Measurements from ENCODE around the gene DIABLO.
A peak's percentile ranks its signal among the peaks of the same experiment; 100 is the strongest.

The DIABLO gene

GRCh38 chr12:122235741-122236140 is 9.9 kb upstream of the DIABLO start:
- DNase-seq (ENCODE audit: low read depth in 1 of 2, low spot score in 1 of 2) = peak; percentile 61 to 92
- TF ChIP-seq GABPA (IDR thresholded peaks at IDR 0.05; ENCODE audit: low read depth) (no peak), REST (IDR thresholded peaks at IDR 0.05; ENCODE audit: insufficient replicate concordance, low read depth) (no peak), SPI1 (IDR thresholded peaks at IDR 0.05; ENCODE audit: borderline replicate concordance, low read depth) (peak; percentile 75; the same call in 1 of the 2 replicates), POLR2AphosphoS5 (IDR thresholded peaks at IDR 0.05; ENCODE audit: low read depth) (peak; percentile 71)
- TF ChIP-seq, protein P1, sequence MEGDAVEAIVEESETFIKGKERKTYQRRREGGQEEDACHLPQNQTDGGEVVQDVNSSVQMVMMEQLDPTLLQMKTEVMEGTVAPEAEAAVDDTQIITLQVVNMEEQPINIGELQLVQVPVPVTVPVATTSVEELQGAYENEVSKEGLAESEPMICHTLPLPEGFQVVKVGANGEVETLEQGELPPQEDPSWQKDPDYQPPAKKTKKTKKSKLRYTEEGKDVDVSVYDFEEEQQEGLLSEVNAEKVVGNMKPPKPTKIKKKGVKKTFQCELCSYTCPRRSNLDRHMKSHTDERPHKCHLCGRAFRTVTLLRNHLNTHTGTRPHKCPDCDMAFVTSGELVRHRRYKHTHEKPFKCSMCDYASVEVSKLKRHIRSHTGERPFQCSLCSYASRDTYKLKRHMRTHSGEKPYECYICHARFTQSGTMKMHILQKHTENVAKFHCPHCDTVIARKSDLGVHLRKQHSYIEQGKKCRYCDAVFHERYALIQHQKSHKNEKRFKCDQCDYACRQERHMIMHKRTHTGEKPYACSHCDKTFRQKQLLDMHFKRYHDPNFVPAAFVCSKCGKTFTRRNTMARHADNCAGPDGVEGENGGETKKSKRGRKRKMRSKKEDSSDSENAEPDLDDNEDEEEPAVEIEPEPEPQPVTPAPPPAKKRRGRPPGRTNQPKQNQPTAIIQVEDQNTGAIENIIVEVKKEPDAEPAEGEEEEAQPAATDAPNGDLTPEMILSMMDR (IDR thresholded peaks at IDR 0.05; ENCODE audit: insufficient read depth, low read length) = no peak
- Histone ChIP-seq H3K4me3 (replicated peaks; ENCODE audit: insufficient read depth, low read length) (no peak overlapping the region), H3K27ac (replicated peaks) (peak overlapping the region; percentile 63), H3K27me3 (ENCODE audit: insufficient read depth, poor library complexity, severe bottlenecking) (no peaks in the 10 kb centered on the region)

- no peak for DNase-seq (ENCODE audit: low read depth in 1 of 2, low spot score in 1 of 2)
- TF ChIP-seq SPI1 (IDR thresholded peaks at IDR 0.05; ENCODE audit: borderline replicate concordance, low read depth) (no peak), GABPA (IDR thresholded peaks at IDR 0.05; ENCODE audit: low read depth) (no peak), POLR2AphosphoS5 (IDR thresholded peaks at IDR 0.05; ENCODE audit: low read depth) (no peak), REST (IDR thresholded peaks at IDR 0.05; ENCODE audit: insufficient replicate concordance, low read depth) (no peak)
- TF ChIP-seq, protein P1 (IDR thresholded peaks at IDR 0.05; ENCODE audit: insufficient read depth, low read length) = no peak
- no peak overlapping the region for H3K27ac ChIP-seq (replicated peaks)
- H3K27me3 ChIP-seq (ENCODE audit: insufficient read depth, poor library complexity, severe bottlenecking) = no peaks in the 10 kb centered on the region
- H3K4me3 ChIP-seq (replicated peaks; ENCODE audit: insufficient read depth, low read length) = no peak overlapping the region
Observed at GRCh38 chr12:122232691-122233090, 6.8 kb upstream of the DIABLO start.

DNA sequence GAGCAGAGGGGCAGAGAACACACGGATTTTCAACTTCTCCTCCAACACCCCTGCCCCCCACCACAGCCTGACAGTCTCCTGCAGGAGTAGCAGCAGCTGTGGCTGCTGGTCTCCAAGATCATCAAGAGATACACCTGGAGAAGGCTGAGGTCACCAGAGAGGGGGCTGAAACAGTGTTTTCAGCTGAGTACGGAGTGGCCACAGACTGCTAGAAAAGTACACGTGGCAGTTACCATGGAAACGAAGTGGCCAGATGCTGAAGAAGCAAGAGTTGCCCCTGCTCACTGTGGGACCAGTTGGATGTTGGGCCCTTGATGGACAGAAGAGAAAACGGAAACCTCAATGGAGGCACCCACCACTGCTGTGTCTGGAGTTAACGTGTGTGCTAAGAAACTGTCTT is 4.9 kb upstream of the DIABLO start:
- Histone ChIP-seq H3K27ac (replicated peaks) (no peak overlapping the region), H3K4me3 (replicated peaks; ENCODE audit: insufficient read depth, low read length) (no peak overlapping the region), H3K27me3 (ENCODE audit: insufficient read depth, poor library complexity, severe bottlenecking) (no peaks in the 10 kb centered on the region)
- DNase-seq (ENCODE audit: low read depth in 1 of 2, low spot score in 1 of 2) = no peak
- TF ChIP-seq, protein P1 (IDR thresholded peaks at IDR 0.05; ENCODE audit: insufficient read depth, low read length) = no peak
- TF ChIP-seq SPI1 (IDR thresholded peaks at IDR 0.05; ENCODE audit: borderline replicate concordance, low read depth) (no peak), REST (IDR thresholded peaks at IDR 0.05; ENCODE audit: insufficient replicate concordance, low read depth) (no peak), GABPA (IDR thresholded peaks at IDR 0.05; ENCODE audit: low read depth) (no peak), POLR2AphosphoS5 (IDR thresholded peaks at IDR 0.05; ENCODE audit: low read depth) (no peak)
